ENCODE measurements around the gene ST7L.
"Not testable (repeated sequence)": the region's sequence is repeated elsewhere in the genome, so short reads cannot be mapped to it uniquely, and the experiment has no call there.

- not testable (repeated sequence) for TF ChIP-seq CTCF, POLR2A (IDR thresholded peaks at IDR 0.05)
These were observed 132.9 kb downstream of the ST7L start for GRCh38 chr1:112486063-112486462.

Data from testis (tissue), 2 donors.